Measurements from ENCODE around the gene KNDC1.

DNA sequence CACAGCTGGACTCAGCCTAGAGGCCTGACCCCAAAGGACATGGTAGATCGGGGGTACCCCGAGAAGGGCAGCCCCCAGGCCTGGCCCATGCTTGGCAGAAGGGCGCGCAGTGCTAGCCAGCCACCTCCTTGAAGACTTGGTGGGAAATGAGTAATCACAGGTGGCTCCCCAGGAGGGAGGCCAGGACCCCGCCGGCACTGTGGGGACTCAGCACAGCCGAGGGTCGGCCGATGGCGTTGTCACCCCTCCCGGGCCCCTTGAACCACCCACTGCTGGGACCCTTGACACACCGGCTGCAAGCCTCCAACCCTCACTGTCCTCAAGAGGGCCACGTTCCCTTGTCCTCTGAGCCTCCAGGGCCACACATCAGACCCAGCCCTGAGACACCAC, 44.6 kb upstream of the KNDC1 start:
- no peak for TF ChIP-seq CTCF (CRISPR knock-in tag; IDR thresholded peaks at IDR 0.05)
- TF ChIP-seq JUND (CRISPR knock-in tag; IDR thresholded peaks at IDR 0.05), result no peak
- no peak for TF ChIP-seq CBX5 (CRISPR knock-in tag; IDR thresholded peaks at IDR 0.05; ENCODE audit: borderline replicate concordance)
- TF ChIP-seq HCFC1 (IDR thresholded peaks at IDR 0.05; ENCODE audit: low read depth, low read length), result no peak
- TF ChIP-seq, protein P1, sequence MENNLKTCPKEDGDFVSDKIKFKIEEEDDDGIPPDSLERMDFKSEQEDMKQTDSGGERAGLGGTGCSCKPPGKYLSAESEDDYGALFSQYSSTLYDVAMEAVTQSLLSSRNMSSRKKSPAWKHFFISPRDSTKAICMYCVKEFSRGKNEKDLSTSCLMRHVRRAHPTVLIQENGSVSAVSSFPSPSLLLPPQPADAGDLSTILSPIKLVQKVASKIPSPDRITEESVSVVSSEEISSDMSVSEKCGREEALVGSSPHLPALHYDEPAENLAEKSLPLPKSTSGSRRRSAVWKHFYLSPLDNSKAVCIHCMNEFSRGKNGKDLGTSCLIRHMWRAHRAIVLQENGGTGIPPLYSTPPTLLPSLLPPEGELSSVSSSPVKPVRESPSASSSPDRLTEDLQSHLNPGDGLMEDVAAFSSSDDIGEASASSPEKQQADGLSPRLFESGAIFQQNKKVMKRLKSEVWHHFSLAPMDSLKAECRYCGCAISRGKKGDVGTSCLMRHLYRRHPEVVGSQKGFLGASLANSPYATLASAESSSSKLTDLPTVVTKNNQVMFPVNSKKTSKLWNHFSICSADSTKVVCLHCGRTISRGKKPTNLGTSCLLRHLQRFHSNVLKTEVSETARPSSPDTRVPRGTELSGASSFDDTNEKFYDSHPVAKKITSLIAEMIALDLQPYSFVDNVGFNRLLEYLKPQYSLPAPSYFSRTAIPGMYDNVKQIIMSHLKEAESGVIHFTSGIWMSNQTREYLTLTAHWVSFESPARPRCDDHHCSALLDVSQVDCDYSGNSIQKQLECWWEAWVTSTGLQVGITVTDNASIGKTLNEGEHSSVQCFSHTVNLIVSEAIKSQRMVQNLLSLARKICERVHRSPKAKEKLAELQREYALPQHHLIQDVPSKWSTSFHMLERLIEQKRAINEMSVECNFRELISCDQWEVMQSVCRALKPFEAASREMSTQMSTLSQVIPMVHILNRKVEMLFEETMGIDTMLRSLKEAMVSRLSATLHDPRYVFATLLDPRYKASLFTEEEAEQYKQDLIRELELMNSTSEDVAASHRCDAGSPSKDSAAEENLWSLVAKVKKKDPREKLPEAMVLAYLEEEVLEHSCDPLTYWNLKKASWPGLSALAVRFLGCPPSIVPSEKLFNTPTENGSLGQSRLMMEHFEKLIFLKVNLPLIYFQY (CRISPR knock-in tag; IDR thresholded peaks at IDR 0.05; ENCODE audit: borderline replicate concordance), result no peak
- no peak for TF ChIP-seq CBX2 (IDR thresholded peaks at IDR 0.05; ENCODE audit: low read depth, low read length)
- TF ChIP-seq CBX2 (CRISPR knock-in tag; IDR thresholded peaks at IDR 0.05; ENCODE audit: low read depth), result no peak
- TF ChIP-seq POLR2A (IDR thresholded peaks at IDR 0.05; ENCODE audit: insufficient read depth in 1 of 2, low read depth in 2 of 2, low read length in 2 of 2), result no peak
- TF ChIP-seq KIAA2018 (CRISPR knock-in tag; IDR thresholded peaks at IDR 0.05; ENCODE audit: borderline replicate concordance), result no peak

All from HepG2 (cell line).